Measurements from ENCODE around the gene GOLGA8B. TPM values are rescaled to one million over a fixed set of nuclear protein-coding genes. Genes with fewer than 3 reads are reported as not detected.

Gene GOLGA8B
- total RNA-seq, 1 donor from 2014 or later: 55.5 TPM

DNA sequence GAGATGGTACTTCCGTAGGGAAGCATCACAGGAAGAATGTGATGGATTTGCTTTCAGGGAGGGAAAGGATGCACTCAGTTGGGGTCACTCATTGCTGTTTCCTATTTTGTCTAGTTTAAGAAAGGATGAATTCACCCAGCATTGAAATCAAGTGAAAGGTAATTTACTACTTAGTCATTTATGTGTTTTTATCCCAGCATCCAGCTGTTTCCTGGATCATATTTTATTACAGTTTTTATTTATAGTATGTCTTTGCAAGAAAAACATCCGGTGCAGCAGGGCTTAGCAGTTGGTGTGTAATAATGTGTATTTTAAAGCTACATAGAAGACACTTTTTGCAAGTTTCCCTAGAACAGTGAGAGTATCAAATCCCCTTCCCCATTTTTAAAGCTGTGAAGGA is 37.4 kb upstream of the GOLGA8B start:
- no peaks in the 10 kb centered on the region for H3K27me3 ChIP-seq (ENCODE audit: low read depth)
- no peaks in the 10 kb centered on the region for H3K36me3 ChIP-seq
- TF ChIP-seq, protein P1, sequence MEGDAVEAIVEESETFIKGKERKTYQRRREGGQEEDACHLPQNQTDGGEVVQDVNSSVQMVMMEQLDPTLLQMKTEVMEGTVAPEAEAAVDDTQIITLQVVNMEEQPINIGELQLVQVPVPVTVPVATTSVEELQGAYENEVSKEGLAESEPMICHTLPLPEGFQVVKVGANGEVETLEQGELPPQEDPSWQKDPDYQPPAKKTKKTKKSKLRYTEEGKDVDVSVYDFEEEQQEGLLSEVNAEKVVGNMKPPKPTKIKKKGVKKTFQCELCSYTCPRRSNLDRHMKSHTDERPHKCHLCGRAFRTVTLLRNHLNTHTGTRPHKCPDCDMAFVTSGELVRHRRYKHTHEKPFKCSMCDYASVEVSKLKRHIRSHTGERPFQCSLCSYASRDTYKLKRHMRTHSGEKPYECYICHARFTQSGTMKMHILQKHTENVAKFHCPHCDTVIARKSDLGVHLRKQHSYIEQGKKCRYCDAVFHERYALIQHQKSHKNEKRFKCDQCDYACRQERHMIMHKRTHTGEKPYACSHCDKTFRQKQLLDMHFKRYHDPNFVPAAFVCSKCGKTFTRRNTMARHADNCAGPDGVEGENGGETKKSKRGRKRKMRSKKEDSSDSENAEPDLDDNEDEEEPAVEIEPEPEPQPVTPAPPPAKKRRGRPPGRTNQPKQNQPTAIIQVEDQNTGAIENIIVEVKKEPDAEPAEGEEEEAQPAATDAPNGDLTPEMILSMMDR (IDR thresholded peaks at IDR 0.05): no peak
- DNase-seq (no peak), ATAC-seq (no peak)
- no peak overlapping the region for H3K4me3 ChIP-seq
- H3K9me3 ChIP-seq: no peaks in the 10 kb centered on the region
- intact Hi-C loops (cut with DNase I): no loop called here
- peaks cover 12% of the 10 kb centered on the region for H3K4me1 ChIP-seq
- no peak overlapping the region for H3K27ac ChIP-seq

DNA sequence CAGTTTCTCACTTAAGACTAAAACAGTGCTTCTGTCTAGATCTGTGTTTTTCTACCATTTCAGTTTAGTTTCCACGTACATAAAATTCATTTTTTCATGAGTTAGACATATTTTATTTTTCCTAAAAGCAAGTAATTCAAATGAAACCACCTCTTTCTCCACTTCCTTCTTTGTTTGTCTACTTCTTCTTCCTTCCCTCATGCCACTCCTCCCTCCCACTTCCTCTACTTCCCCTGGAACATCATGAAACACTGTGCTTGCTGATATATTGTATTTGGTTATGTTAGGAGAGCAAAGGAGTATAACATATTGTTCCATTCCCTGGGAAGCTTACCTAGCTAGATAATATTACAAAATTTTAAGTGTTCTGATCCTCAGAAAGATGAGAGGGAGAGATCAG is 36.7 kb upstream of the GOLGA8B start:
- Histone ChIP-seq H3K27me3 (ENCODE audit: low read depth) (no peaks in the 10 kb centered on the region), H3K4me1 (peaks cover 12% of the 10 kb centered on the region), H3K9me3 (no peaks in the 10 kb centered on the region), H3K4me3 (no peak overlapping the region), H3K27ac (no peak overlapping the region), H3K36me3 (no peaks in the 10 kb centered on the region)
- ATAC-seq: no peak
- TF ChIP-seq, protein P1 (IDR thresholded peaks at IDR 0.05): no peak
- intact Hi-C loops (cut with DNase I): no loop called here
- DNase-seq: no peak

DNA sequence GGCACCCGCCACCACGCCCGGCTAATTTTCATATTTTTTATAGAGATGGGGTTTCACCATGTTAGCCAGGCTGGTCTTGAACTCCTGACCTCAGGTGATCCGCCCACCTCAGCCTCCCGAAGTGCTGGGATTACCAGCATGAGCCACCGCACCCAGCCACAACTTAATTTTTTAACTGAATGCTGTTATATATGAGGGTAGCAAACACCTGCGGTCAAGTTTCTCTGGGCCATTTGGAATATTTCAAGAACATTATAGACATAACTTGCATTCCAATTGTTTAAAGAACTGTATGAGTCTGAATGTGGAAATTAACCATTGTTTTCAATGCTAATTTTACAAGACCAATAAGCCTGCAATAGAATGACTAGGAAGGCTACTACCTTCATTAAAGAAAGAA is 35.7 kb upstream of the GOLGA8B start:
- TF ChIP-seq, protein P1 (IDR thresholded peaks at IDR 0.05): no peak

DNA sequence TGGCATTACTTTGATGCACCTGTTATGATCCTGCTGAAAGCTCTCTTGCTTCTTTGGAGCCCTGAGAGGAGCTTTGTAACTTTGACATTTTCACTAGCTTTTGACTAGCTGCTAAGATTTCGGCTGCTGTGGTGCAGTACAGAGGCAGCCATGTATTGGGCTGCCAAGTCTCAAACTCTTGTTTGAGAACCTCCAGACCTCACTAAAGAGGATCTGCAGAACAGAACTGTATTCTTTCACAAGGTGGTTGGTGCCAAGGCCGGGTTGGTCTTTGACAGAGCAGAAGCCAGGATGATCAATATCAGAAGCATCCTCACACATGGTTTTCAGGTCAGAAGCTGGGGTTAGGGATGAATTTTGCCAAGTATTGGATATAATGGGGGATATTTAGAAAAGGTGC is 34.6 kb upstream of the GOLGA8B start:
- Histone ChIP-seq H3K4me3 (no peak overlapping the region), H3K27me3 (ENCODE audit: low read depth) (no peaks in the 10 kb centered on the region), H3K36me3 (no peaks in the 10 kb centered on the region), H3K27ac (no peak overlapping the region), H3K4me1 (peaks cover 12% of the 10 kb centered on the region), H3K9me3 (no peaks in the 10 kb centered on the region)
- intact Hi-C loops (cut with DNase I): no loop called here
- DNase-seq (no peak), ATAC-seq (no peak)
- TF ChIP-seq, protein P1 (IDR thresholded peaks at IDR 0.05): no peak

More for the DNA sequence above, 35.7 kb upstream of the GOLGA8B start:
- H3K4me1 ChIP-seq: peaks cover 12% of the 10 kb centered on the region
- no peak for ATAC-seq
- DNase-seq: no peak
- intact Hi-C loops (cut with DNase I): no loop called here
- H3K9me3 ChIP-seq: no peaks in the 10 kb centered on the region
- no peak overlapping the region for H3K4me3 ChIP-seq
- H3K27me3 ChIP-seq (ENCODE audit: low read depth): no peaks in the 10 kb centered on the region
- H3K36me3 ChIP-seq: no peaks in the 10 kb centered on the region
- no peak overlapping the region for H3K27ac ChIP-seq

DNA sequence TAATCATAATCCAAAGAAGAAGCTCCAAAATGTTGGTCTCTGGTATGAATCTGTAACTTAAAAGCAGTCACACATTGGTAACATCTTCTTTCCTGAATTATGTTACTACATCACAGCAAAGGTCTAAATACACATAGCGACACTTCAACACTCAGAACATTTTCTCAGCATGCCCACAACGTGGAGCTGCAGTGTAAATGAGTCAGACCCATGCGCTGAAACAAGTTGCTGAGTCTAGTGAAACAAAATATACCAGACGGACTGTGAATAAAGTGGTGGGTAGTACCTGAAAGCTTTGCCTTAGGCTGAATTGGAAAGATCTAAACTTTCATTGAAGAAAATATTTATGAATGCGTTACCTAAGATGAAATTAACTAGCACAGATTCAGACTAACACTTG is 33.2 kb upstream of the GOLGA8B start:
- ATAC-seq: no peak
- no peak for DNase-seq

More for the DNA sequence above, 33.2 kb upstream of the GOLGA8B start:
- TF ChIP-seq, protein P1 (IDR thresholded peaks at IDR 0.05): no peak
- no peak overlapping the region for H3K27ac ChIP-seq
- H3K36me3 ChIP-seq: no peaks in the 10 kb centered on the region
- H3K4me1 ChIP-seq: peaks cover 12% of the 10 kb centered on the region
- no peaks in the 10 kb centered on the region for H3K9me3 ChIP-seq
- H3K27me3 ChIP-seq (ENCODE audit: low read depth): no peaks in the 10 kb centered on the region
- intact Hi-C loops (cut with DNase I): no loop called here
- H3K4me3 ChIP-seq: no peak overlapping the region
